GM12865 (cell line): ENCODE results near the gene MDN1.

Experiments
- DNase-seq: peaks from one replicate; pipeline ENCODE4 v3.0.0; 2010; ENCODE audit warnings: low read depth
- H3K4me3 ChIP-seq: 2 replicates; pipeline ENCODE4 v1.5.1; 2011; ENCODE audit warnings: mild to moderate bottlenecking, low read depth, low read length, control low read depth
- TF ChIP-seq, protein P1 (sequence below): IDR thresholded peaks from 2 replicates; pipeline ENCODE4 v1.5.1; 2011; ENCODE audit warnings: low read length, control low read depth, low read depth, inconsistent platforms; ENCODE audit not compliant: insufficient read depth; ENCODE audit errors: missing control alignments

Gene MDN1

DNA sequence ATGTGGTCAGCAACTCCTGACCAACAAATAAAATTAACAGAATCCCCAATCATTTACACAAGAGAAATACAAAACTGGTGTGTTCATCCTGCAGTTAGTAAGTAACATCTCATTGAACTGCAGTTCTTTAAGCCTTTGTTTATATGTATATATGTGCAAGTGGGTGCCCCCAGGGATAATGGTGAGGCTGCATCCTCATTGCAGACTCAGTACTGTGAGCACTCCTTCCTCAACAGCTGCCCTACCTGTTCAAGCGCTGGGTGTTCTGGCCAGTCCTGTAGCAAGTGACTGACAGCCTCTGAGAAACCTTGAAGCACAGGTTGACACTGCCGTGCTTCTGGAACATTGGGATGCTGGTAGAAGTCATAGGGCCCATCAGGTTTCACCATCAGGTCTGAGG, 131.3 kb downstream of the MDN1 start:
- DNase-seq, result no peak
- H3K4me3 ChIP-seq, result no peak overlapping the region
- TF ChIP-seq, protein P1, sequence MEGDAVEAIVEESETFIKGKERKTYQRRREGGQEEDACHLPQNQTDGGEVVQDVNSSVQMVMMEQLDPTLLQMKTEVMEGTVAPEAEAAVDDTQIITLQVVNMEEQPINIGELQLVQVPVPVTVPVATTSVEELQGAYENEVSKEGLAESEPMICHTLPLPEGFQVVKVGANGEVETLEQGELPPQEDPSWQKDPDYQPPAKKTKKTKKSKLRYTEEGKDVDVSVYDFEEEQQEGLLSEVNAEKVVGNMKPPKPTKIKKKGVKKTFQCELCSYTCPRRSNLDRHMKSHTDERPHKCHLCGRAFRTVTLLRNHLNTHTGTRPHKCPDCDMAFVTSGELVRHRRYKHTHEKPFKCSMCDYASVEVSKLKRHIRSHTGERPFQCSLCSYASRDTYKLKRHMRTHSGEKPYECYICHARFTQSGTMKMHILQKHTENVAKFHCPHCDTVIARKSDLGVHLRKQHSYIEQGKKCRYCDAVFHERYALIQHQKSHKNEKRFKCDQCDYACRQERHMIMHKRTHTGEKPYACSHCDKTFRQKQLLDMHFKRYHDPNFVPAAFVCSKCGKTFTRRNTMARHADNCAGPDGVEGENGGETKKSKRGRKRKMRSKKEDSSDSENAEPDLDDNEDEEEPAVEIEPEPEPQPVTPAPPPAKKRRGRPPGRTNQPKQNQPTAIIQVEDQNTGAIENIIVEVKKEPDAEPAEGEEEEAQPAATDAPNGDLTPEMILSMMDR, result no peak

DNA sequence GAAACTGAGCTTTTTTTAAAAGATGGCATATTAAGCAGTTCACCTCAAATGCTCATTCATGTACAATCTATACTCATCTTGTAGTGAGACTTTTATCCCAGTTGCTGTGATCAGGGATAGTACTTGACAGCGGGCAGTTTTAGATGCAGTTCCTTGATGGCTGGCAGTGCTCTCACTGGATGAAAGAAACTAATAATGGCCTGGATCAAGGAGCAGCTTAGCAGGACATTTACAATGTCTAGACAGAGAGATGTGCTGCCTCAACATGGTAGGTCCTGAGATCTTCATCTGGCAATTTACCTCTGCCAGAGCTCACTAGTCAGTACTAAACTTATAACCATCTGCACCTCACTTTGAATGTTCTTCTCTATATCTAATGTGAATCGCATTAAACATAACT, 134.3 kb downstream of the MDN1 start:
- TF ChIP-seq, protein P1, result no peak
- DNase-seq, result no peak
- H3K4me3 ChIP-seq, result no peak overlapping the region

DNA sequence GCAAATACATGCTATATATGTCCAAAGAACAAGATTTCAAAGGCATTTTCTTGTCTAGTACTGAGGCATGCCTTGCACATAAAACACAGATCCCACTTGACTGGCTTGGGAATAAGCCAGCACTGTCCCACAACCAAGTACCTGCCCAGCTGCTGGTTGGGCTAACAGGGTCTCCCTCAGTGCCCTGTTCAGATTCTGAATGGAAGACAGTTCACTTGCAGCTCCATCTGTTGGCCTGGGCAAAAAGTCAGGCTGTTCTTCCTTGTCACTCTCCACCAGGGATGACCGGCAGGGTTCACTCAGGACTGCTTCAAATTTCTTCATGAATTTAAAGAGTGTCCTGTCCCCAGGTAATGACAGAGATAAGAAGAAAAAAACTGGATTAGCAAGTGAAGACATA, 136.6 kb downstream of the MDN1 start:
- TF ChIP-seq, protein P1, result no peak
- DNase-seq, result no peak
- H3K4me3 ChIP-seq, result no peak overlapping the region

DNA sequence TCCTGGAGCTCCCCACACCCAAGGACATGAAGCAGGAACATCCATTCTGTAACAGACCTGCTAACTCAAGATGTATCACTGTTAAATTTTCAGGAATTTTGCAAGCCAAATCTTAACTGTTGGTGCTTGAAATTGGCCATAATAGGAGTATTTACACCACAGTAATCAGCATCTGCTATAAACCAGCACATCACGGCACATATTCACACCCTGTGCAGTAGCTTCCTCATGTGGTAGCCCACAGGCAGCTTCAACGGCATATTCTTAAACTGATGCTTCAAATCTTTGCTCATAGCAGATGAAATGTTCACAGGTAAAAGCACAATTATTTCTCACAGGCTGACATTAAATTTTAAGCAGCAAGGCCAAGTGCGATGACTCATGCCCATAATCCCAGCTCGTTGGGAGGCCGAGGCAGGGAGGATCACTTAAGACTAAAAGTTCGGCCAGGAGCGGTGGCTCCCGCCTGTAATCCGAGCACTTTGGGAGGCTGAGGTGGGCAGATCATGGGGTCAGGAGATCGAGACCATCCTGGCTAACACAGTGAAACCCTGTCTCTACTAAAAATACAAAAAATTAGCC, 137.5 kb downstream of the MDN1 start:
- H3K4me3 ChIP-seq, result no peak overlapping the region
- DNase-seq, result no peak
- TF ChIP-seq, protein P1, result no peak

DNA sequence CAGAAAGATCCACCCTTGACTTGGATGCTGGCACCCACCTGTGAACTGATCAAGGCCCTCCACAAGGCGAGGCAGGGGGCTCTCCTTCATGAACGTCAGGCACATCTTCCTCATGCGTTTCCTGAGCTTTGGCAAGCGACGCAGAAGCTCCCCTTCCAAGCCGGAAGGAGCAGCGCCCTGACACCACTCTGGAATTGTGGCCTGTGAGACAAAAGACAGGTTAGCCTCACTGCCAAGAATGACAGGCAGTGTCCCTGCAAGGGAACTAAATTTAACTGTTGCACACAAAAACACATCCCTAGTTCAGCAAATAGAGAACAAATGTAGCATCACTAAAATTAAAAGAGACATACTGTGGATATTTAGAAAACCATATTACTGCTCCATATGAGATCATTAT, 139.0 kb downstream of the MDN1 start:
- TF ChIP-seq, protein P1, result no peak
- H3K4me3 ChIP-seq, result no peak overlapping the region
- DNase-seq, result no peak

DNA sequence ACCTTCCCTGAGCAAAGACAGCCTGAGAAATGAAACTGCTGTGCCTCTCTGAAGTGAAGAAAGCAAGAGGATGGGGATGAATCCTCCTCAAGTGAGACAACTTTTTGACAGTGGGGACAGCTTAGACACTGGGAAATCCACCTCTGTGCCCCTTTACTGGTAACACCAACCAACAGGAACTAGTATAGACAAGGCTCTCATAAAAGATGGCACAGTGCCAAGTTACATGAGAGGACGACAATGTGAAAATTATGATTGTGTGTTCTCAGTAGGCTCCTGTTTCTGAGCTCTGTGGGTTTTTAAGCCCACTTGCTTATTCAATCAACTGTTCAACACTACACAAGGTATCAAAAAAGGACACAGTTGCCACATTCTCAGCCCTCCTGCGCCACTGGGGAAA, 139.4 kb downstream of the MDN1 start:
- TF ChIP-seq, protein P1, result no peak
- no peak overlapping the region for H3K4me3 ChIP-seq
- DNase-seq, result no peak

DNA sequence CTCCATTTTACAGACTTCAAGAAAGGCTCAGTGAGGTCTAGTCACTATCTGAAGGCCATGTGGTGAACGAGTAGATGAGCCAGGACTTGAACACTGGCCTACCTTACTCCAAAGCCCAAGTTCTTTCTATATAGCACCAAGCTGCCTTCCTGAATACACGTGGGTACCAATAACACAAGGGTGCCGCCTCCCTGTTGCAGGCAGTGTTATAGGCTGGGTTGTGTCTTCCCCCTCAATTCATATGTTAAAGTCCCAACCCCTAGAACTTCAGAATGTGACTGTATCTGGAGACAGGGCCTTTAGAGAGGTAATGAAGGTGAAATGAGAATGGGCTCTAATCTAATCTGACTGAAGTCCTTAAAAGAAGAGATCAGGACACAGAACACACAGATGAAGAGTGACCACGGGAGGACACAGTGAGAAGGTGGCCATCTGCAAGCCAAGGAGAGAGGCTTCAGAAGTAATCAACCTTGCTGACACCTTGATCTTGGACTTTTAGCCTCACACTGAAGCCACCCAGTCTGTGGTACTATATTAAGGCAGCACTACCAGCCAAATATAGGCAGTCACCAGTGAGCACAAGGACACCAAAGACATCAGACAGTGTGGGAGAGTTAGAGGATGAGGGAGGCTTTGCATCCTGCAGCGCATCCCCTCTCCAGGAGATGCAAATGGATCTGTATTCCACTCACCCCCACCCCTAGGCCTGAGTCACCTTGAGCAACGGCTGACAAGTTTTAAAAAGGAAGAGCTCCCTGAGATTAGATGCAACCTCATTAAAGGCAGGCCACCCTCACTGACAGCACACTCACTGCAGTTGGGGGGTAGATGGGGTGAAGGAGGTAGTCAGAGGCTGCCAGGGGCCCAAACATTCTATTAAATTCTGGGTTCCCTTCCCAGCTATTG, 140.1 kb downstream of the MDN1 start:
- no peak for DNase-seq
- no peak overlapping the region for H3K4me3 ChIP-seq

More for the DNA sequence above, 140.1 kb downstream of the MDN1 start:
- TF ChIP-seq, protein P1, result no peak
